GM23248 (cell line): ENCODE results near the gene TIPIN.

Experiments
- EZH2 ChIP-seq: fragments of 200-600 bp; sonication (generic); IDR thresholded peaks from 2 replicates; pipeline ENCODE4 v1.6.1; 2018; ENCODE audit warnings: antibody characterized with exemption, mild to moderate bottlenecking; ENCODE audit not compliant: insufficient read depth, poor library complexity, severe bottlenecking
- EZH2phosphoT487 ChIP-seq: fragments of 200-600 bp; sonication (generic); IDR thresholded peaks from 2 replicates; pipeline ENCODE4 v1.6.1; 2018; ENCODE audit warnings: antibody characterized with exemption, moderate library complexity, mild to moderate bottlenecking, low read depth; ENCODE audit not compliant: insufficient read depth

- TF ChIP-seq EZH2 (no peak), EZH2phosphoT487 (no peak)
Measured at GRCh38 chr15:66359740-66360139, 3.3 kb upstream of the TIPIN start.
